ENCODE measurements around the gene ZNF892.

DNA sequence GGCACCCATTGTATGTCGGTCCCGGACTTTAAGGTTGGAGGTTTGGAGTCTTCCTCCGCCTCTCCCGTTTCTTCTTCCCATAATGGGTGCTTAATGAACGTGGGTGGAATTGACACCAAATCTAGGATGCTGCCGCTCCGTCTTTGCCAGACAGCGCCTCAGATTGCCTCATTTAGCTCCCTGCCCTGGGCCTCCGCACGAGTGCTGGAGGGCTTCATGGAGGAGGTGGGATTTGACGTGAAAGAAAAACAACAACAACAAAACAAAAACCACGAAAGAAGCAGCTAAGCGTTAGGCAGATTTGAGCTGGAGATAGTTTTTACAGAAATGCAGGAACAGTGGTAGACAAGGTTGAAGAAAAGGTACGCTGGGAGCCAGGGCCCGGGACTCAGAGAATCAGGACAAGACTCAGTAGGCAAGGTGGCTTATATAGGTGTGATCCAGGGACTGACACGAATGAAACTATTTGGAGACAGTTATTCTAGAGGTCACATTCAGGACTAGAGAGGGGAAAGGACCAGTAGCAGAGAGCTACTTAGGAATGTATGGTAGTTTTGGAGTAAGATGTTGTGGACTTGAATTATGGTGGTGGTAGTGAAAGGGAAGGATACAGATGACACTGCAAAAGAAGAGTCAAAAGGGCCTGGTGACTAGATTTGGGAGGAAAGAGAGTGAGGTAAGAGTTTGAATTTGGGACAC, 41.1 kb upstream of the ZNF892 start:
- TF ChIP-seq, protein P1, sequence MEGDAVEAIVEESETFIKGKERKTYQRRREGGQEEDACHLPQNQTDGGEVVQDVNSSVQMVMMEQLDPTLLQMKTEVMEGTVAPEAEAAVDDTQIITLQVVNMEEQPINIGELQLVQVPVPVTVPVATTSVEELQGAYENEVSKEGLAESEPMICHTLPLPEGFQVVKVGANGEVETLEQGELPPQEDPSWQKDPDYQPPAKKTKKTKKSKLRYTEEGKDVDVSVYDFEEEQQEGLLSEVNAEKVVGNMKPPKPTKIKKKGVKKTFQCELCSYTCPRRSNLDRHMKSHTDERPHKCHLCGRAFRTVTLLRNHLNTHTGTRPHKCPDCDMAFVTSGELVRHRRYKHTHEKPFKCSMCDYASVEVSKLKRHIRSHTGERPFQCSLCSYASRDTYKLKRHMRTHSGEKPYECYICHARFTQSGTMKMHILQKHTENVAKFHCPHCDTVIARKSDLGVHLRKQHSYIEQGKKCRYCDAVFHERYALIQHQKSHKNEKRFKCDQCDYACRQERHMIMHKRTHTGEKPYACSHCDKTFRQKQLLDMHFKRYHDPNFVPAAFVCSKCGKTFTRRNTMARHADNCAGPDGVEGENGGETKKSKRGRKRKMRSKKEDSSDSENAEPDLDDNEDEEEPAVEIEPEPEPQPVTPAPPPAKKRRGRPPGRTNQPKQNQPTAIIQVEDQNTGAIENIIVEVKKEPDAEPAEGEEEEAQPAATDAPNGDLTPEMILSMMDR (IDR thresholded peaks at IDR 0.05), result no peak
- no peak for TF ChIP-seq EZH2 (IDR thresholded peaks at IDR 0.05; ENCODE audit: borderline replicate concordance, insufficient read depth, low read depth, low read length, poor library complexity, severe bottlenecking)
